Stimulated activated CD4-positive, alpha-beta T cell treated with anti-CD3 and anti-CD28 coated beads, Interleukin-12 subunit alpha, Interleukin-12 subunit beta, amount 100 ng/mL, for 48 hours (primary cell): ENCODE results near the gene NAA60.
"Not testable (repeated sequence)": the region's sequence is repeated elsewhere in the genome, so short reads cannot be mapped to it uniquely, and the experiment has no call there.

Experiments
- DNase-seq, 3 donors: peaks; one replicate each; pipeline ENCODE4 v3.0.0-alpha.2; 2020; ENCODE audit warnings: low read depth in 2 of 3, low spot score in 1 of 3

Gene NAA60

GRCh38 chr16:3461151-3461550, 17.7 kb downstream of the NAA60 start:
- DNase-seq: no peak

GRCh38 chr16:3465301-3465700, 21.8 kb downstream of the NAA60 start:
- DNase-seq: no peak

GRCh38 chr16:3465911-3466584, 22.6 kb downstream of the NAA60 start:
- no peak for DNase-seq

GRCh38 chr16:3467182-3467581, 23.7 kb downstream of the NAA60 start:
- no peak for DNase-seq

GRCh38 chr16:3467921-3468320, 24.4 kb downstream of the NAA60 start:
- no peak for DNase-seq

GRCh38 chr16:3468501-3468900, 25.0 kb downstream of the NAA60 start:
- DNase-seq: no peak

GRCh38 chr16:3469736-3470135, 26.3 kb downstream of the NAA60 start:
- no peak for DNase-seq

- no peak for DNase-seq
Measured at GRCh38 chr16:3470723-3471122, 27.2 kb downstream of the NAA60 start.

- no peak for DNase-seq
Measured at GRCh38 chr16:3471518-3472176, 28.2 kb downstream of the NAA60 start.

- no peak for DNase-seq
Measured at GRCh38 chr16:3472878-3473595, 29.6 kb downstream of the NAA60 start.

- not testable (repeated sequence) for DNase-seq
Measured at GRCh38 chr16:3473596-3473943, 30.1 kb downstream of the NAA60 start.

GRCh38 chr16:3474136-3474779, 30.8 kb downstream of the NAA60 start:
- DNase-seq: no peak

- not testable (repeated sequence) for DNase-seq
Measured at GRCh38 chr16:3474870-3475269, 31.4 kb downstream of the NAA60 start.

- no peak for DNase-seq
Measured at GRCh38 chr16:3475604-3476375, 32.3 kb downstream of the NAA60 start.

GRCh38 chr16:3476409-3476808, 32.9 kb downstream of the NAA60 start:
- DNase-seq: no peak

- no peak for DNase-seq
Measured at GRCh38 chr16:3478242-3478925, 34.9 kb downstream of the NAA60 start.

GRCh38 chr16:3479654-3480216, 36.3 kb downstream of the NAA60 start:
- DNase-seq: no peak

- no peak for DNase-seq
Measured at GRCh38 chr16:3480901-3481695, 37.6 kb downstream of the NAA60 start.
